ENCODE results near the gene RTN4IP1.

- TF ChIP-seq CTCF (conservative IDR thresholded peaks at IDR 0.05; ENCODE audit: low read length) (no peak), EZH2phosphoT487 (IDR thresholded peaks at IDR 0.05; ENCODE audit: borderline replicate concordance) (no peak)
Measured at GRCh38 chr6:106614592-106615257, 14.6 kb downstream of the RTN4IP1 start.
